Activated naive CD4-positive, alpha-beta T cell treated with anti-CD3 and anti-CD28 coated beads, Interleukin-2, amount 50 U/mL, for 24 hours (primary cell): ENCODE measurements around the gene ZNF470.

Experiments
- H3K27ac Mint-ChIP-seq: one replicate; pipeline ENCODE4 v1.8.0; 2021; ENCODE audit warnings: mild to moderate bottlenecking, mixed read lengths
- H3K27me3 Mint-ChIP-seq: one replicate; pipeline ENCODE4 v1.8.0; 2021; ENCODE audit warnings: mixed read lengths
- H3K36me3 Mint-ChIP-seq: one replicate; pipeline ENCODE4 v1.8.0; 2021; ENCODE audit warnings: mixed read lengths
- H3K4me1 Mint-ChIP-seq: one replicate; pipeline ENCODE4 v1.8.0; 2021; ENCODE audit warnings: mixed read lengths
- H3K4me3 Mint-ChIP-seq: one replicate; pipeline ENCODE4 v1.8.0; 2021; ENCODE audit warnings: mild to moderate bottlenecking, mixed read lengths
- H3K9me3 Mint-ChIP-seq: one replicate; pipeline ENCODE4 v1.8.0; 2021; ENCODE audit warnings: mixed read lengths

ZNF470 gene

GRCh38 chr19:56594783-56595547 is 27.7 kb downstream of the ZNF470 start, which contains the start of gene ZNF71:
ZNF71 (plus strand) TSS chr19:56595302; CDS start chr19:56601559, 6,257 bp downstream.
- peaks cover 29% of the 10 kb centered on the region for H3K9me3 Mint-ChIP-seq

GRCh38 chr19:56595548-56595899 is 28.3 kb downstream of the ZNF470 start:
- Mint-ChIP-seq H3K4me1 (peaks cover 24% of the 10 kb centered on the region), H3K9me3 (peaks cover 27% of the 10 kb centered on the region), H3K27me3 (no peaks in the 10 kb centered on the region), H3K27ac (peak overlapping the region; percentile 53), H3K4me3 (peak overlapping the region; percentile 91), H3K36me3 (peaks cover 27% of the 10 kb centered on the region)

More at GRCh38 chr19:56594783-56595547, 27.7 kb downstream of the ZNF470 start, which contains the start of gene ZNF71:
- Mint-ChIP-seq H3K36me3 (peaks cover 25% of the 10 kb centered on the region), H3K27me3 (no peaks in the 10 kb centered on the region), H3K4me1 (peaks cover 24% of the 10 kb centered on the region), H3K4me3 (peak within 1 kb of the TSS; percentile 91), H3K27ac (peak within 1 kb of the TSS; percentile 83)

- no peak overlapping the region for H3K27ac Mint-ChIP-seq
- H3K36me3 Mint-ChIP-seq = peaks cover 36% of the 10 kb centered on the region
- H3K9me3 Mint-ChIP-seq = peaks cover 27% of the 10 kb centered on the region
- peak overlapping the region; percentile 91 for H3K4me3 Mint-ChIP-seq
- H3K27me3 Mint-ChIP-seq = no peaks in the 10 kb centered on the region
- H3K4me1 Mint-ChIP-seq = peaks cover 24% of the 10 kb centered on the region
These were observed 29.4 kb downstream of the ZNF470 start for GRCh38 chr19:56596676-56597075.

GRCh38 chr19:56597696-56598095 is 30.4 kb downstream of the ZNF470 start:
- Mint-ChIP-seq H3K9me3 (peaks cover 27% of the 10 kb centered on the region), H3K4me1 (peaks cover 24% of the 10 kb centered on the region), H3K36me3 (peaks cover 39% of the 10 kb centered on the region), H3K4me3 (no peak overlapping the region), H3K27me3 (no peaks in the 10 kb centered on the region), H3K27ac (no peak overlapping the region)

GRCh38 chr19:56601375-56601774 is 34.1 kb downstream of the ZNF470 start:
- H3K36me3 Mint-ChIP-seq = peaks cover 60% of the 10 kb centered on the region
- peaks cover 9% of the 10 kb centered on the region for H3K4me1 Mint-ChIP-seq
- no peak overlapping the region for H3K4me3 Mint-ChIP-seq
- H3K27ac Mint-ChIP-seq = no peak overlapping the region
- peaks cover 33% of the 10 kb centered on the region for H3K9me3 Mint-ChIP-seq
- no peaks in the 10 kb centered on the region for H3K27me3 Mint-ChIP-seq

GRCh38 chr19:56603829-56604228 is 36.6 kb downstream of the ZNF470 start:
- Mint-ChIP-seq H3K27me3 (no peaks in the 10 kb centered on the region), H3K4me3 (no peak overlapping the region), H3K9me3 (peaks cover 34% of the 10 kb centered on the region), H3K27ac (no peak overlapping the region), H3K36me3 (peaks cover 63% of the 10 kb centered on the region), H3K4me1 (no peaks in the 10 kb centered on the region)

- H3K4me3 Mint-ChIP-seq = no peak overlapping the region
- peaks cover 37% of the 10 kb centered on the region for H3K9me3 Mint-ChIP-seq
- H3K27me3 Mint-ChIP-seq = no peaks in the 10 kb centered on the region
- H3K36me3 Mint-ChIP-seq = peaks cover 63% of the 10 kb centered on the region
- peaks cover 3% of the 10 kb centered on the region for H3K4me1 Mint-ChIP-seq
- no peak overlapping the region for H3K27ac Mint-ChIP-seq
These were observed 41.2 kb downstream of the ZNF470 start for GRCh38 chr19:56608274-56608964.

- peaks cover 3% of the 10 kb centered on the region for H3K4me1 Mint-ChIP-seq
- peaks cover 73% of the 10 kb centered on the region for H3K36me3 Mint-ChIP-seq
- H3K4me3 Mint-ChIP-seq = no peak overlapping the region
- no peak overlapping the region for H3K27ac Mint-ChIP-seq
- H3K9me3 Mint-ChIP-seq = peaks cover 53% of the 10 kb centered on the region
- no peaks in the 10 kb centered on the region for H3K27me3 Mint-ChIP-seq
These were observed 44.0 kb downstream of the ZNF470 start for GRCh38 chr19:56611288-56611687.

- H3K36me3 Mint-ChIP-seq = peaks cover 81% of the 10 kb centered on the region
- peaks cover 3% of the 10 kb centered on the region for H3K4me1 Mint-ChIP-seq
- H3K27me3 Mint-ChIP-seq = no peaks in the 10 kb centered on the region
- H3K4me3 Mint-ChIP-seq = no peak overlapping the region
- peaks cover 59% of the 10 kb centered on the region for H3K9me3 Mint-ChIP-seq
- H3K27ac Mint-ChIP-seq = no peak overlapping the region
These were observed 45.5 kb downstream of the ZNF470 start for GRCh38 chr19:56612737-56613136.

GRCh38 chr19:56613639-56614038 is 46.4 kb downstream of the ZNF470 start:
- Mint-ChIP-seq H3K36me3 (peaks cover 81% of the 10 kb centered on the region), H3K9me3 (peaks cover 59% of the 10 kb centered on the region), H3K4me1 (peaks cover 3% of the 10 kb centered on the region), H3K4me3 (no peak overlapping the region), H3K27ac (no peak overlapping the region), H3K27me3 (no peaks in the 10 kb centered on the region)

GRCh38 chr19:56617531-56617930 is 50.3 kb downstream of the ZNF470 start:
- peaks cover 42% of the 10 kb centered on the region for H3K9me3 Mint-ChIP-seq
- no peaks in the 10 kb centered on the region for H3K27me3 Mint-ChIP-seq
- no peaks in the 10 kb centered on the region for H3K4me1 Mint-ChIP-seq
- peaks cover 79% of the 10 kb centered on the region for H3K36me3 Mint-ChIP-seq
- no peak overlapping the region for H3K27ac Mint-ChIP-seq
- no peak overlapping the region for H3K4me3 Mint-ChIP-seq

- Mint-ChIP-seq H3K36me3 (peaks cover 73% of the 10 kb centered on the region), H3K4me1 (no peaks in the 10 kb centered on the region), H3K4me3 (no peak overlapping the region), H3K27ac (no peak overlapping the region), H3K27me3 (no peaks in the 10 kb centered on the region), H3K9me3 (peaks cover 29% of the 10 kb centered on the region)
These were observed 51.9 kb downstream of the ZNF470 start for GRCh38 chr19:56619121-56619520.

GRCh38 chr19:56622374-56622773 is 55.1 kb downstream of the ZNF470 start:
- peaks cover 58% of the 10 kb centered on the region for H3K36me3 Mint-ChIP-seq
- no peak overlapping the region for H3K27ac Mint-ChIP-seq
- H3K9me3 Mint-ChIP-seq = peaks cover 21% of the 10 kb centered on the region
- no peaks in the 10 kb centered on the region for H3K4me1 Mint-ChIP-seq
- H3K4me3 Mint-ChIP-seq = no peak overlapping the region
- H3K27me3 Mint-ChIP-seq = no peaks in the 10 kb centered on the region

- H3K36me3 Mint-ChIP-seq = peaks cover 52% of the 10 kb centered on the region
- H3K4me1 Mint-ChIP-seq = no peaks in the 10 kb centered on the region
- H3K9me3 Mint-ChIP-seq = peaks cover 17% of the 10 kb centered on the region
- no peak overlapping the region for H3K27ac Mint-ChIP-seq
- no peaks in the 10 kb centered on the region for H3K27me3 Mint-ChIP-seq
- H3K4me3 Mint-ChIP-seq = no peak overlapping the region
These were observed 55.7 kb downstream of the ZNF470 start for GRCh38 chr19:56623006-56623405.

- H3K27me3 Mint-ChIP-seq = no peaks in the 10 kb centered on the region
- H3K4me1 Mint-ChIP-seq = no peaks in the 10 kb centered on the region
- no peak overlapping the region for H3K27ac Mint-ChIP-seq
- H3K4me3 Mint-ChIP-seq = no peak overlapping the region
- peaks cover 15% of the 10 kb centered on the region for H3K9me3 Mint-ChIP-seq
- peaks cover 39% of the 10 kb centered on the region for H3K36me3 Mint-ChIP-seq
These were observed 58.4 kb downstream of the ZNF470 start for GRCh38 chr19:56625708-56626107.

- no peaks in the 10 kb centered on the region for H3K4me1 Mint-ChIP-seq
- H3K27me3 Mint-ChIP-seq = no peaks in the 10 kb centered on the region
- H3K4me3 Mint-ChIP-seq = no peak overlapping the region
- peaks cover 8% of the 10 kb centered on the region for H3K36me3 Mint-ChIP-seq
- no peak overlapping the region for H3K27ac Mint-ChIP-seq
- peaks cover 11% of the 10 kb centered on the region for H3K9me3 Mint-ChIP-seq
These were observed 65.8 kb downstream of the ZNF470 start for GRCh38 chr19:56633021-56633420.
